ENCODE results near the gene ST3GAL2.

Gene ST3GAL2

GRCh38 chr16:70399381-70399780, 39.5 kb downstream of the ST3GAL2 start:
- no peak for DNase-seq (ENCODE audit: low read depth, low spot score)
- H3K9me3 ChIP-seq (ENCODE audit: low read depth, low read length), result no peaks in the 10 kb centered on the region
- TF ChIP-seq POLR2AphosphoS5 (IDR thresholded peaks at IDR 0.05; ENCODE audit: borderline replicate concordance, low read depth, low read length) (no peak), EZH2 (IDR thresholded peaks at IDR 0.05) (no peak)
- H3K27ac ChIP-seq, result no peak overlapping the region
- H3K36me3 ChIP-seq (ENCODE audit: insufficient read depth, low read length), result no peaks in the 10 kb centered on the region
- no peak overlapping the region for H3K4me3 ChIP-seq
- no peak overlapping the region for H3K9ac ChIP-seq (ENCODE audit: insufficient read length)

DNA sequence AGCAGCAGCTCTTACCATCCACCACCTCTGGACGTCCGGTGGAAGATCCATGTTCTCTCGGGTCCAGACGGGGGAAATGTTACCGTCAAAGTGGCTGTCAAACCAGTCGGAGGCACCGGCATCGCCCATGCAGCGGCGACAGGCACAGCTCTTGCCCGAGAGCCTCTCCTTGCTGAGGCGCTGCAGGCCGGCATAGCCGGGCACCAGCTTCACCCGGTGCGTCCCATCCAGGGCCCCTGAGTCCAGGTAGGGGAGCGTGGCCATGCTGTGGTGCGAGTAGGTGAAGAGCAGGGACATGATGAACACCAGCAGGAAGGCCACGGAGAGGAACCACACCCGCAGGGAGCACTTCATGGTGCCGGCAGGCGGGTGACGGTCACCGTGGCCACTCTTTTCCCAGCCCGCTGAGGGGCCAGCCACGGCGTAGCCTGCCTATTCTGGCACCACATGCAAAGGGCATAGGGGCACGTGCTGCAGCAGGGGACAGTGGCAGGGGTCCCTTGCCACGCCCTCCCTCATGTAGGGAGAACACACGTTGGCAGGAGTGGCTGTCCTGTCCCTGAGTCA, 40.6 kb downstream of the ST3GAL2 start:
- TF ChIP-seq FOXP2 (optimal IDR thresholded peaks at IDR 0.05; ENCODE audit: control extremely low read depth, extremely low read length, insufficient read depth) (no peak), POLR2AphosphoS5 (IDR thresholded peaks at IDR 0.05; ENCODE audit: borderline replicate concordance, low read depth, low read length) (no peak), EZH2 (IDR thresholded peaks at IDR 0.05) (no peak)
- DNase-seq (ENCODE audit: low read depth, low spot score), result no peak
- H3K9ac ChIP-seq (ENCODE audit: insufficient read length), result no peak overlapping the region
- no peaks in the 10 kb centered on the region for H3K9me3 ChIP-seq (ENCODE audit: low read depth, low read length)
- H3K27ac ChIP-seq, result no peak overlapping the region
- H3K36me3 ChIP-seq (ENCODE audit: insufficient read depth, low read length), result no peaks in the 10 kb centered on the region
- no peak overlapping the region for H3K4me3 ChIP-seq

DNA sequence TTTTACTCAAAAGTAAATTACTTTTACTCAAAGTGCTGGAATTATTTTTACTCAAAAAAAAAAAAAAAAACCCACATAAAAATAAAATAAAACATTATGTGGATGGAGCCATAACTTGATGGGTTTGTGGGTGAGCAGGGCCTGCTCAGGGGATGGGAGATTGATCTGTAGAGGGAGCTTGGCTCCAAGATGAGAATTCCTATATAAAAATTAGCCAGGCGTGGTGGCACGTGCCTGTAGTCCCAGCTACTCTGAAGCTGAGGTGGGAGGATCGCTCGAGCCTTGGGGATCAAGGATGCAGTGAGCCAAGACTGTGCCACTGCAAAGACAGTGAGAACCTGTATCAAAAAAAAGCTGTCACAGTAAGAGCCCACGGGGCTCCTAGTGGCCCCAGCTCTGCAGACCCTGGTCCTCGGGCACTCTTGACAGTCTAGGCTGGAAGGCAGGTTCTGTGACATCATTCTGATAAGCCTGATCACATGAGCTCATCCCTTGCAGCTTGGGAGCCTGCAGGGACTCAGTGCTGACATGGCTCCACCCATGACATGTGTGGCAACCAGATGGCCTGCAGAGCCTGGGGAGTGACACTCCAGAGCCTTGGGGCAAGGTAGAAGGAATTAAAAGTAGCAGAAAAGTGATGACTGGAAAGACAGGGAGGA, 42.5 kb downstream of the ST3GAL2 start:
- H3K36me3 ChIP-seq (ENCODE audit: insufficient read depth, low read length), result no peaks in the 10 kb centered on the region
- H3K9ac ChIP-seq (ENCODE audit: insufficient read length), result no peak overlapping the region
- no peak for DNase-seq (ENCODE audit: low read depth, low spot score)
- H3K9me3 ChIP-seq (ENCODE audit: low read depth, low read length), result no peaks in the 10 kb centered on the region
- H3K4me3 ChIP-seq, result no peak overlapping the region
- TF ChIP-seq FOXP2 (optimal IDR thresholded peaks at IDR 0.05; ENCODE audit: control extremely low read depth, extremely low read length, insufficient read depth) (no peak), EZH2 (IDR thresholded peaks at IDR 0.05) (no peak), POLR2AphosphoS5 (IDR thresholded peaks at IDR 0.05; ENCODE audit: borderline replicate concordance, low read depth, low read length) (no peak)
- H3K27ac ChIP-seq, result peak overlapping the region; percentile 36; the same call in 1 of the 2 replicates

- no peak overlapping the region for H3K9ac ChIP-seq (ENCODE audit: insufficient read length)
- H3K27ac ChIP-seq, result no peak overlapping the region
- no peak for DNase-seq (ENCODE audit: low read depth, low spot score)
- no peaks in the 10 kb centered on the region for H3K9me3 ChIP-seq (ENCODE audit: low read depth, low read length)
- H3K4me3 ChIP-seq, result no peak overlapping the region
- TF ChIP-seq EZH2 (IDR thresholded peaks at IDR 0.05), result no peak
- TF ChIP-seq FOXP2 (optimal IDR thresholded peaks at IDR 0.05; ENCODE audit: control extremely low read depth, extremely low read length, insufficient read depth), result no peak
- TF ChIP-seq POLR2AphosphoS5 (IDR thresholded peaks at IDR 0.05; ENCODE audit: borderline replicate concordance, low read depth, low read length), result no peak
- H3K36me3 ChIP-seq (ENCODE audit: insufficient read depth, low read length), result no peaks in the 10 kb centered on the region
Observed at GRCh38 chr16:70395345-70395901, 43.5 kb downstream of the ST3GAL2 start.

GRCh38 chr16:70394853-70395252, 44.0 kb downstream of the ST3GAL2 start:
- Histone ChIP-seq H3K9me3 (ENCODE audit: low read depth, low read length) (no peaks in the 10 kb centered on the region), H3K4me3 (no peak overlapping the region), H3K9ac (ENCODE audit: insufficient read length) (no peak overlapping the region), H3K27ac (no peak overlapping the region), H3K36me3 (ENCODE audit: insufficient read depth, low read length) (no peaks in the 10 kb centered on the region)
- DNase-seq (ENCODE audit: low read depth, low spot score), result no peak
- no peak for TF ChIP-seq FOXP2 (optimal IDR thresholded peaks at IDR 0.05; ENCODE audit: control extremely low read depth, extremely low read length, insufficient read depth)

GRCh38 chr16:70393662-70394061, 45.2 kb downstream of the ST3GAL2 start:
- no peaks in the 10 kb centered on the region for H3K36me3 ChIP-seq (ENCODE audit: insufficient read depth, low read length)

GRCh38 chr16:70392606-70393005, 46.3 kb downstream of the ST3GAL2 start:
- Histone ChIP-seq H3K27ac (no peak overlapping the region), H3K4me3 (no peak overlapping the region), H3K36me3 (ENCODE audit: insufficient read depth, low read length) (no peaks in the 10 kb centered on the region), H3K9ac (ENCODE audit: insufficient read length) (no peak overlapping the region), H3K9me3 (ENCODE audit: low read depth, low read length) (no peaks in the 10 kb centered on the region)
- no peak for DNase-seq (ENCODE audit: low read depth, low spot score)
- no peak for TF ChIP-seq EZH2 (IDR thresholded peaks at IDR 0.05)
- TF ChIP-seq POLR2AphosphoS5 (IDR thresholded peaks at IDR 0.05; ENCODE audit: borderline replicate concordance, low read depth, low read length), result no peak
- TF ChIP-seq FOXP2 (optimal IDR thresholded peaks at IDR 0.05; ENCODE audit: control extremely low read depth, extremely low read length, insufficient read depth), result no peak

More at GRCh38 chr16:70393662-70394061, 45.2 kb downstream of the ST3GAL2 start:
- DNase-seq (ENCODE audit: low read depth, low spot score), result no peak
- H3K9me3 ChIP-seq (ENCODE audit: low read depth, low read length), result no peaks in the 10 kb centered on the region
- H3K9ac ChIP-seq (ENCODE audit: insufficient read length), result no peak overlapping the region
- TF ChIP-seq EZH2 (IDR thresholded peaks at IDR 0.05) (no peak), FOXP2 (optimal IDR thresholded peaks at IDR 0.05; ENCODE audit: control extremely low read depth, extremely low read length, insufficient read depth) (no peak), POLR2AphosphoS5 (IDR thresholded peaks at IDR 0.05; ENCODE audit: borderline replicate concordance, low read depth, low read length) (no peak)
- H3K4me3 ChIP-seq, result no peak overlapping the region
- no peak overlapping the region for H3K27ac ChIP-seq

- Histone ChIP-seq H3K9me3 (ENCODE audit: low read depth, low read length) (no peaks in the 10 kb centered on the region), H3K4me3 (no peak overlapping the region), H3K27ac (no peak overlapping the region), H3K9ac (ENCODE audit: insufficient read length) (no peak overlapping the region), H3K36me3 (ENCODE audit: insufficient read depth, low read length) (no peaks in the 10 kb centered on the region)
- no peak for DNase-seq (ENCODE audit: low read depth, low spot score)
- TF ChIP-seq EZH2 (IDR thresholded peaks at IDR 0.05) (no peak), FOXP2 (optimal IDR thresholded peaks at IDR 0.05; ENCODE audit: control extremely low read depth, extremely low read length, insufficient read depth) (no peak), POLR2AphosphoS5 (IDR thresholded peaks at IDR 0.05; ENCODE audit: borderline replicate concordance, low read depth, low read length) (no peak)
Observed at GRCh38 chr16:70391881-70392481, 46.9 kb downstream of the ST3GAL2 start.

All from SK-N-MC (cell line).